Renal pelvis (tissue), 4 donors: ENCODE results near the gene P2RY2. TPM values are rescaled to one million over a fixed set of nuclear protein-coding genes. Genes with fewer than 3 reads are reported as not detected.

ENCODE experiments used
- DNase-seq: peaks from one replicate; pipeline ENCODE4 v3.0.0-alpha.2; 2013
- polyA plus RNA-seq, 3 donors: library from polyadenylated mRNA; unstranded; fragments of 120-200 nt; gene quantifications; one replicate each; pipeline ENCODE4 v1.2.1, GENCODE V29; 2013; ENCODE audit not compliant: insufficient read length in 3 of 3

The P2RY2 gene
- polyA plus RNA-seq, 3 donors: 0.84 to 0.93 (median 0.93) TPM

- no peak for DNase-seq
Measured at GRCh38 chr11:73281796-73282660, 63.9 kb downstream of the P2RY2 start.

- no peak for DNase-seq
Measured at GRCh38 chr11:73283276-73284000, 65.4 kb downstream of the P2RY2 start.

GRCh38 chr11:73284106-73284505, 66.0 kb downstream of the P2RY2 start:
- DNase-seq: no peak

GRCh38 chr11:73285721-73286120, 67.6 kb downstream of the P2RY2 start:
- no peak for DNase-seq

Other genes with a start within 250 kb of the P2RY2 start
- 10 to 100 TPM; 34.3 to 38.3 (median 34.6) TPM for gene FCHSD2, start 76.0 kb upstream of the P2RY2 start, polyA plus RNA-seq
- gene P2RY6, start 54.1 kb downstream of the P2RY2 start, polyA plus RNA-seq: 1 to 10 TPM; 1.2 to 2.0 (median 1.9) TPM
- 100 to 1,000 TPM in 2 of 3 donors, 10 to 100 TPM in 1; 91.9 to 121 (median 107) TPM for gene ARHGEF17, start 90.0 kb downstream of the P2RY2 start, polyA plus RNA-seq
- gene RELT, start 158.1 kb downstream of the P2RY2 start, polyA plus RNA-seq: 1 to 10 TPM; 2.9 to 5.3 (median 3.7) TPM